PC-3 (cell line): ENCODE measurements around the gene HNRNPLL. TPM values are rescaled to one million over a fixed set of nuclear protein-coding genes. Genes with fewer than 3 reads are reported as not detected.

ENCODE experiments used
- ATAC-seq: fragments of 200-7000 bp; cut with Tn5 transposase; 2 replicates; pipeline ENCODE4 v1.9.1; 2020; ENCODE audit warnings: mild to moderate bottlenecking, moderate library complexity
- BruUV-seq: library from RNA; stranded (reverse); fragments of 400-500 nt; replicated peaks from 2 replicates; lab custom pipeline; 2021; lab: Mats Ljungman, UMichigan
- CTCF ChIA-PET: fragments of 300-600 bp; sonication (Branson Sonifier 250); formaldehyde crosslinking; loops from one replicate; lab custom pipeline; 2022; ENCODE audit warnings: antibody characterized with exemption; lab: Charles Lee
- POLR2A ChIA-PET: fragments of 300-600 bp; sonication (Branson Sonifier 250); formaldehyde crosslinking; loops from one replicate; lab custom pipeline; 2022; ENCODE audit warnings: antibody characterized with exemption; ENCODE audit not compliant: unreplicated experiment; lab: Charles Lee
- DNase-seq: peaks from one replicate; pipeline ENCODE4 v3.0.0-alpha.2; 2015
- H2AFZ ChIP-seq: fragments of 300-600 bp; sonication (generic); 2 replicates; pipeline ENCODE4 v1.6.0; 2016; ENCODE audit warnings: antibody characterized with exemption, low read length
- H3F3A ChIP-seq: fragments of 300-600 bp; sonication (generic); one replicate; pipeline ENCODE4 v1.6.0; 2017; ENCODE audit warnings: antibody characterized with exemption, low read length, control low read depth, mild to moderate bottlenecking; ENCODE audit not compliant: unreplicated experiment
- H3K27ac ChIP-seq: fragments of 300-600 bp; sonication (generic); 2 replicates; pipeline ENCODE4 v1.5.1; 2016; ENCODE audit warnings: mild to moderate bottlenecking, low read length
- H3K27me3 ChIP-seq: fragments of 300-600 bp; sonication (generic); 2 replicates; pipeline ENCODE4 v1.6.1; 2016; ENCODE audit warnings: low read length, mixed read lengths
- H3K36me3 ChIP-seq: fragments of 300-600 bp; sonication (generic); 2 replicates; pipeline ENCODE4 v1.6.1; 2016; ENCODE audit warnings: low read depth, mixed run types, low read length, mixed read lengths
- H3K4me1 ChIP-seq: fragments of 300-600 bp; sonication (generic); 2 replicates; pipeline ENCODE4 v1.5.1; 2016; ENCODE audit warnings: low read length; ENCODE audit not compliant: insufficient read depth
- H3K4me2 ChIP-seq: fragments of 300-600 bp; sonication (generic); 2 replicates; pipeline ENCODE4 v1.6.0; 2016; ENCODE audit warnings: low read length
- H3K4me3 ChIP-seq: fragments of 300-600 bp; sonication (generic); 2 replicates; pipeline ENCODE4 v1.5.1; 2016; ENCODE audit warnings: mild to moderate bottlenecking, low read length, mixed read lengths
- H3K79me2 ChIP-seq: fragments of 300-600 bp; sonication (generic); 2 replicates; pipeline ENCODE4 v1.6.1; 2017; ENCODE audit warnings: low read length, mixed read lengths
- H3K9ac ChIP-seq: fragments of 300-600 bp; sonication (generic); 2 replicates; pipeline ENCODE4 v1.6.0; 2016; ENCODE audit warnings: mild to moderate bottlenecking, low read length
- H3K9me2 ChIP-seq: fragments of 300-600 bp; sonication (generic); replicated peaks from 2 replicates; pipeline ENCODE4 v1.6.1; 2016; ENCODE audit warnings: mixed run types, low read length, mixed read lengths
- H3K9me3 ChIP-seq: fragments of 300-600 bp; sonication (generic); 2 replicates; pipeline ENCODE4 v1.6.1; 2016; ENCODE audit warnings: low read length, mixed read lengths
- H4K20me1 ChIP-seq: fragments of 300-600 bp; sonication (generic); 2 replicates; pipeline ENCODE4 v1.6.1; 2016; ENCODE audit warnings: low read length, mixed read lengths
- EZH2 ChIP-seq: fragments of 300-600 bp; sonication (generic); IDR thresholded peaks from one replicate; pipeline ENCODE4 v1.6.1; 2017; ENCODE audit warnings: antibody characterized with exemption, mild to moderate bottlenecking, low read length; ENCODE audit not compliant: unreplicated experiment
- EZH2phosphoT487 ChIP-seq: fragments of 300-600 bp; sonication (generic); IDR thresholded peaks from 2 replicates; pipeline ENCODE4 v1.6.1; 2018; ENCODE audit warnings: mild to moderate bottlenecking, antibody characterized with exemption, low read length, borderline replicate concordance
- intact Hi-C: fragments of 100-400 bp; cut with micrococcal nuclease; formaldehyde crosslinking; loops from 2 replicates; pipeline ENCODE4 v1.9.0; 2023
- total RNA-seq: library from RNA; depleted of rRNA; stranded (reverse); fragments of >200 nt; gene quantifications from 2 replicates; pipeline ENCODE4 v1.2.3, GENCODE V29; 2014
- TF ChIP-seq, protein P1 (sequence below): fragments of 300-600 bp; sonication (generic); conservative IDR thresholded peaks from 2 replicates; pipeline ENCODE4 v1.5.1; 2017; ENCODE audit warnings: antibody characterized with exemption, low read depth, mild to moderate bottlenecking, low read length

Gene HNRNPLL
- total RNA-seq, 1 experiment from 2014 or later, result 30.1 TPM

- CTCF ChIA-PET, result interaction anchor here (0.6 kb wide), 1 partner anchor 23 kb away, joined by 18 read pairs; no protein-coding TSS in a partner anchor
- Histone ChIP-seq H3K79me2 (no peaks in the 10 kb centered on the region), H3K9me2 (no peaks in the 10 kb centered on the region), H3K9ac (peak overlapping the region; percentile 42; the same call in 1 of the 2 replicates), H3K4me2 (peak overlapping the region; percentile 90), H2AFZ (peak overlapping the region; percentile 94), H4K20me1 (no peaks in the 10 kb centered on the region), H3K27ac (no peak overlapping the region), H3K27me3 (no peaks in the 10 kb centered on the region), H3K4me1 (no peaks in the 10 kb centered on the region), H3F3A (no peaks in the 10 kb centered on the region), H3K4me3 (peak overlapping the region; percentile 82), H3K9me3 (no peaks in the 10 kb centered on the region), H3K36me3 (no peaks in the 10 kb centered on the region)
- no TSS peak for BruUV-seq
- TF ChIP-seq, protein P1, sequence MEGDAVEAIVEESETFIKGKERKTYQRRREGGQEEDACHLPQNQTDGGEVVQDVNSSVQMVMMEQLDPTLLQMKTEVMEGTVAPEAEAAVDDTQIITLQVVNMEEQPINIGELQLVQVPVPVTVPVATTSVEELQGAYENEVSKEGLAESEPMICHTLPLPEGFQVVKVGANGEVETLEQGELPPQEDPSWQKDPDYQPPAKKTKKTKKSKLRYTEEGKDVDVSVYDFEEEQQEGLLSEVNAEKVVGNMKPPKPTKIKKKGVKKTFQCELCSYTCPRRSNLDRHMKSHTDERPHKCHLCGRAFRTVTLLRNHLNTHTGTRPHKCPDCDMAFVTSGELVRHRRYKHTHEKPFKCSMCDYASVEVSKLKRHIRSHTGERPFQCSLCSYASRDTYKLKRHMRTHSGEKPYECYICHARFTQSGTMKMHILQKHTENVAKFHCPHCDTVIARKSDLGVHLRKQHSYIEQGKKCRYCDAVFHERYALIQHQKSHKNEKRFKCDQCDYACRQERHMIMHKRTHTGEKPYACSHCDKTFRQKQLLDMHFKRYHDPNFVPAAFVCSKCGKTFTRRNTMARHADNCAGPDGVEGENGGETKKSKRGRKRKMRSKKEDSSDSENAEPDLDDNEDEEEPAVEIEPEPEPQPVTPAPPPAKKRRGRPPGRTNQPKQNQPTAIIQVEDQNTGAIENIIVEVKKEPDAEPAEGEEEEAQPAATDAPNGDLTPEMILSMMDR, result peak; percentile 88
- TF ChIP-seq EZH2phosphoT487, result no peak
- POLR2A ChIA-PET, result no interaction called here
- intact Hi-C loops, result loop anchor here (2.0 to 5.0 kb wide), 3 partner anchors 45 to 191 kb away; no protein-coding TSS in a partner anchor
- ATAC-seq (peak; percentile 94), DNase-seq (peak; percentile 80)
These were observed 66.8 kb downstream of the HNRNPLL start for GRCh38 chr2:38535744-38536506.

GRCh38 chr2:38535404-38535743 lies 67.4 kb downstream of the HNRNPLL start:
- DNase-seq (no peak), ATAC-seq (no peak)
- no peak overlapping the region for H3K27ac ChIP-seq
- H4K20me1 ChIP-seq, result no peaks in the 10 kb centered on the region
- H3K9me2 ChIP-seq, result no peaks in the 10 kb centered on the region
- H3K4me3 ChIP-seq, result peak overlapping the region; percentile 82; the same call in 1 of the 2 replicates
- peak overlapping the region; percentile 90 for H3K4me2 ChIP-seq
- POLR2A ChIA-PET, result no interaction called here
- H3K36me3 ChIP-seq, result no peaks in the 10 kb centered on the region
- H2AFZ ChIP-seq, result peak overlapping the region; percentile 94; the same call in 1 of the 2 replicates
- CTCF ChIA-PET, result no interaction called here
- no peaks in the 10 kb centered on the region for H3K9me3 ChIP-seq
- H3K9ac ChIP-seq, result no peak overlapping the region
- no TSS peak for BruUV-seq
- H3K27me3 ChIP-seq, result no peaks in the 10 kb centered on the region
- no peaks in the 10 kb centered on the region for H3K79me2 ChIP-seq
- intact Hi-C loops, result loop anchor here (5.0 kb wide), 1 partner anchor 57 kb away; no protein-coding TSS in a partner anchor
- TF ChIP-seq EZH2phosphoT487, result no peak
- no peak for TF ChIP-seq EZH2
- TF ChIP-seq, protein P1, result no peak
- no peaks in the 10 kb centered on the region for H3K4me1 ChIP-seq
- H3F3A ChIP-seq, result no peaks in the 10 kb centered on the region
